ENCODE data around the gene DIP2B.

GRCh38 chr12:50508414-50508813 lies 3.6 kb downstream of the DIP2B start:
- TF ChIP-seq, protein P1, sequence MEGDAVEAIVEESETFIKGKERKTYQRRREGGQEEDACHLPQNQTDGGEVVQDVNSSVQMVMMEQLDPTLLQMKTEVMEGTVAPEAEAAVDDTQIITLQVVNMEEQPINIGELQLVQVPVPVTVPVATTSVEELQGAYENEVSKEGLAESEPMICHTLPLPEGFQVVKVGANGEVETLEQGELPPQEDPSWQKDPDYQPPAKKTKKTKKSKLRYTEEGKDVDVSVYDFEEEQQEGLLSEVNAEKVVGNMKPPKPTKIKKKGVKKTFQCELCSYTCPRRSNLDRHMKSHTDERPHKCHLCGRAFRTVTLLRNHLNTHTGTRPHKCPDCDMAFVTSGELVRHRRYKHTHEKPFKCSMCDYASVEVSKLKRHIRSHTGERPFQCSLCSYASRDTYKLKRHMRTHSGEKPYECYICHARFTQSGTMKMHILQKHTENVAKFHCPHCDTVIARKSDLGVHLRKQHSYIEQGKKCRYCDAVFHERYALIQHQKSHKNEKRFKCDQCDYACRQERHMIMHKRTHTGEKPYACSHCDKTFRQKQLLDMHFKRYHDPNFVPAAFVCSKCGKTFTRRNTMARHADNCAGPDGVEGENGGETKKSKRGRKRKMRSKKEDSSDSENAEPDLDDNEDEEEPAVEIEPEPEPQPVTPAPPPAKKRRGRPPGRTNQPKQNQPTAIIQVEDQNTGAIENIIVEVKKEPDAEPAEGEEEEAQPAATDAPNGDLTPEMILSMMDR (IDR thresholded peaks at IDR 0.05), result no peak
- TF ChIP-seq POLR2A (IDR thresholded peaks at IDR 0.05), result no peak
